Astrocyte of the spinal cord (primary cell): ENCODE results near the gene YJEFN3.

Experiments
- DNase-seq: peaks from one replicate; pipeline ENCODE4 v3.0.0; 2011; ENCODE audit warnings: low read depth, low spot score
- H3K4me3 ChIP-seq: 2 replicates; pipeline ENCODE4 v1.5.1; 2011; ENCODE audit warnings: low read depth, mild to moderate bottlenecking, low read length, moderate library complexity
- in situ Hi-C: cut with HindIII; loops from 2 replicates; pipeline ENCODE4 v1.10.0; 2017; ENCODE audit warnings: low sequenced_read_pairs
- TF ChIP-seq, protein P1 (sequence below): IDR thresholded peaks from 2 replicates; pipeline ENCODE4 v1.5.1; 2012; ENCODE audit warnings: low read depth, mild to moderate bottlenecking, low read length, inconsistent platforms

YJEFN3 gene

DNA sequence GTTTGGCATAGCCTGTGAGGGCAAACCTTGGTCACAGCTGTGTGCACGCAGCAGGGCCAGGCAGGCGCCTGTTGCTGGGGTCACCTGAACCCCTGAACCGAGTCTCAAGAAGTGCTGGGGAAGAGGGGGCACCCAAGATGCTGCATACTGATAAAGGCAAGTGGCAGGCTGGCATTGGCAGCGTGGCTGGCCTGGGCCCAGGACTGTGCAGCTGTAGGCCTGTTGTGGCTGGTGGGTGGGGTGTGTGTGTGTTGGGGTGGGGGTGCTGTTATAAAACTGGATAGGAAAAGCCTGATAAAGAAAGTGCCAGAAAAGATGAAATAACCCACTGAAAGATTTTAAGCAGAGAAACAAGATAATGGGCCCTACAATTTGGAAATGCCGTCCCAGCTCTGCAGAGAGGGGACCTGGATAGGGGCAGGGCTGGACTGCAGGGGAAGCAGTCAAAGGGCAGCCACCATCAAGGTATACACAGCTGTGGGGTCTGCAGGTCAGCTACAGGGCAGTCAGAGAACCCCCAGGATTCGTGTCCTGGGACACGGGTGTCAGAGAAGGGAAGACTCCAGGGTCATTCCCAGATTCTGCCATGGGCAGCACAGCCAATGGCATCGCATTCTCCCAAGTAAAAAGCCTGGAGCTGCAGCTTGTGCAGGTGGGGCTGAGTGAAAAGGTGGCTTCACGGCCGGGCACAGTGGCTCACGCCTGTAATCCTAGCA, 42.5 kb downstream of the YJEFN3 start:
- in situ Hi-C loops: no loop called here
- no peak for DNase-seq
- no peak overlapping the region for H3K4me3 ChIP-seq
- TF ChIP-seq, protein P1, sequence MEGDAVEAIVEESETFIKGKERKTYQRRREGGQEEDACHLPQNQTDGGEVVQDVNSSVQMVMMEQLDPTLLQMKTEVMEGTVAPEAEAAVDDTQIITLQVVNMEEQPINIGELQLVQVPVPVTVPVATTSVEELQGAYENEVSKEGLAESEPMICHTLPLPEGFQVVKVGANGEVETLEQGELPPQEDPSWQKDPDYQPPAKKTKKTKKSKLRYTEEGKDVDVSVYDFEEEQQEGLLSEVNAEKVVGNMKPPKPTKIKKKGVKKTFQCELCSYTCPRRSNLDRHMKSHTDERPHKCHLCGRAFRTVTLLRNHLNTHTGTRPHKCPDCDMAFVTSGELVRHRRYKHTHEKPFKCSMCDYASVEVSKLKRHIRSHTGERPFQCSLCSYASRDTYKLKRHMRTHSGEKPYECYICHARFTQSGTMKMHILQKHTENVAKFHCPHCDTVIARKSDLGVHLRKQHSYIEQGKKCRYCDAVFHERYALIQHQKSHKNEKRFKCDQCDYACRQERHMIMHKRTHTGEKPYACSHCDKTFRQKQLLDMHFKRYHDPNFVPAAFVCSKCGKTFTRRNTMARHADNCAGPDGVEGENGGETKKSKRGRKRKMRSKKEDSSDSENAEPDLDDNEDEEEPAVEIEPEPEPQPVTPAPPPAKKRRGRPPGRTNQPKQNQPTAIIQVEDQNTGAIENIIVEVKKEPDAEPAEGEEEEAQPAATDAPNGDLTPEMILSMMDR: no peak

DNA sequence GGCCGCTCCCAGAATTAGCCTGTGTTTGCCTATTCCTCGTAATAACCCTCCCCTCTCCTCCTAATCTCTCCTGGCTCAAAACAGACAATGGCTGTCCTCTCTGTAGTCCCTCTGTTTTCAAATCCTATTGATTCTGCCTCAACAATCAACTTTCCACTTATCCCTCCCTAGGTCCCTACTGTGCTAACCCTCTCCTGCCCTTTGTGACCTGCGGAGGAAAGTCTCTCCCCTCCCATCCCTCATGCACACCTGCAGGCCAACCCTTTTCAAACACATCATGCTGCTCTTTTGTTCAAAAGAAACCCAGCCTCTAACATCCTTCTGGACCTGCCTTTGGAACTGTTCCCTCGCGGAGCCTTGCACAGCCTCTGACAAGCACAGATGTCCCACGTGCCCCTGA, 46.7 kb downstream of the YJEFN3 start:
- no peak overlapping the region for H3K4me3 ChIP-seq
- DNase-seq: no peak
- in situ Hi-C loops: no loop called here
- TF ChIP-seq, protein P1: no peak

DNA sequence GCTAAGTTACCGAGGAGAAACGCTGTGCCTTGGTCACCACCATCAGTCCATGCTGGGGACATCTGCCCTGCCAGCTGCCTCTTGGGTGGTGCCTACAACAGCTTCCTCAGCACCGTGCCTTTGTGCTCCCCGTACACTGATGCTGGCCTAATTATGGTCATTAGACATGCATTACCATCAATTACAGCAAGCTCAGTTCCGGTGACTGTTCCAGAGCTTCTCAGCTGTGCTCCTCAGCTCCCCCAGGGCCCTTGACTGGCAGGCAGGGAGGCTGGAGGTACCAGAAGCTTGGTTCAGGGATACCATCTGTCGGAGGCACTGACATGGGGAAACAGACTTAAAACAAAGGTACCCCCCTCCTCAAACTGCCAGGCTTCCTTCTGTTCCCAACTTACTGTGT, 49.5 kb downstream of the YJEFN3 start:
- H3K4me3 ChIP-seq: no peak overlapping the region
- TF ChIP-seq, protein P1: no peak
- in situ Hi-C loops: no loop called here
- no peak for DNase-seq

DNA sequence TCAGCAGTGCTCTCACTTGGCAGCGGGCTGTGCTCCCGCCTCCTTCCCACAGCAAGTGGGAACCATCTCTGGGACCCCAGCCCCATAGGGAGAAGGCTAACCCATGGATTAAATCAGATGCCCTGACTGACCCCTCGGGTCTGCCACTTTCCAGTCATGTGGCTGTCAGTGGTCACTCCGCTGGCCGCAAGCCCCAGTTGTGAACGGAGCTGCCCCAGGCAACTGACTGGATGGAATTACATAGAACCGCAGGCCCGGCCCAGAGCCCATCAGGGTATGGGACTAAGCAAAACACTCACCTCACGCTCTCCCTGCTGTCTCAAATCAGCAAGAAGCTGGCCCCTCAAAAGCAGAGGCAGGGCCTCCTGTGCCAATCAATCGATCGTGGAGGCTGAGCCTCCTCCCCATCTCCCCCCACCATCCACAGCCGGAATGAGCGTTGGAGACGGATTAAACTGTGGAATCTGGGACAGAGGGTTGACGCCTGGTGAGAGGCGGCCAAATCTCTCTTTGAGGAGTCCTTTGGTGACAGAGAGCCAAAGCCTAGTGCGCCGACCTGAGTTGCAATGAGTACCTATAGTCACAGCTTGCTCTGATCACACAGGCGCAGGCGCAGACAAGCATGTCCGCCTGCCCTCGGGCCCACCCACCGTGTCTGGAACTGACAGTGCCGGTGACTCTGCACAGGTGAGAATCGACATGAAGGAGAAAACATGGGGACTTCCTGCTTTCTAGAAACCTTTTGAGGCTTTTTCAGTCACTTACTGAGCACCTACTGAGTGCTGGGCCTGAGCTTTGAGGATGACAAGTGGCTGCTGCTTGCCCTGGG, 51.0 kb downstream of the YJEFN3 start:
- no peak for DNase-seq
- H3K4me3 ChIP-seq: no peak overlapping the region
- TF ChIP-seq, protein P1: no peak
- in situ Hi-C loops: no loop called here

DNA sequence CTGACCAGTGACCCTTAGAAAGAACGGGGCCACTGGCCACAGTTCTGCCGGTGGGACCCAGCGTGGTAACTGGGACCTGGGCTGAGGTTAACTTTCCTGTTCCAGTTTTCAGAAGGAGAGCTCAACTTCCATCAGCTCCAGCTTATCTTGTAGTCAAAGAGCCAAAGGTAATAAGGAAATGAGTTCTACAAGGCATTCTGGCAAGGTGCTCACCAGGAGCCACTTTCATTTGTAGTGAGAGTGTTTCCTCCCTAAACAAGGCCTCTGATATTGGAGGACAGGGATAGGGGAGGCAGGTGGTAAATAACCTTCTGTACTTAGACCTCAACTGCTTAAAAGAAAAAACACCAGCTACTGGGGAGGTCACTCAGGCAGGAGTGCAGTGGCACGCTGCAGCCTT, 51.7 kb downstream of the YJEFN3 start:
- DNase-seq: no peak
- in situ Hi-C loops: no loop called here
- TF ChIP-seq, protein P1: no peak
- no peak overlapping the region for H3K4me3 ChIP-seq

DNA sequence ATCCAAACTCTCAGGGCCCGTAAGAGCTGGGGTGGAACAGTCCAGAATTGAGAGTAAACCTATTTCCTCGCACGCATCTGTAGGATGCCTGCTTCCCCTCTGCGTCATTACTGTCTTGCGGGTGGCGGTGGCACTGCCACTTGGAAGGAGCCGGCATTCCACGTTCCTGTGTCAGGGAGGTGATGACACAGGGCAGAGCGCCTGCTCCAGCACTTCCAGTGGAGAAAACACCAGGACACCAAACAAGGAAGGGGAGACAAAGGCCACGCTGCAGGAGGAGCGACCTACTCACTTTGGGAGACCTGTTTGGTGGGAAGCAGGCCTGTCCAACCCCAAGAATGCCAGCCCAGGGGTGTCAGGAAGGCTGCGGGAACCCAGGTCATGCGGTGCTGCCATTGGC, 52.7 kb downstream of the YJEFN3 start:
- TF ChIP-seq, protein P1: no peak
- in situ Hi-C loops: no loop called here
- H3K4me3 ChIP-seq: no peak overlapping the region
- no peak for DNase-seq
